Measurements from ENCODE around the gene ARID5B.

Gene ARID5B

DNA sequence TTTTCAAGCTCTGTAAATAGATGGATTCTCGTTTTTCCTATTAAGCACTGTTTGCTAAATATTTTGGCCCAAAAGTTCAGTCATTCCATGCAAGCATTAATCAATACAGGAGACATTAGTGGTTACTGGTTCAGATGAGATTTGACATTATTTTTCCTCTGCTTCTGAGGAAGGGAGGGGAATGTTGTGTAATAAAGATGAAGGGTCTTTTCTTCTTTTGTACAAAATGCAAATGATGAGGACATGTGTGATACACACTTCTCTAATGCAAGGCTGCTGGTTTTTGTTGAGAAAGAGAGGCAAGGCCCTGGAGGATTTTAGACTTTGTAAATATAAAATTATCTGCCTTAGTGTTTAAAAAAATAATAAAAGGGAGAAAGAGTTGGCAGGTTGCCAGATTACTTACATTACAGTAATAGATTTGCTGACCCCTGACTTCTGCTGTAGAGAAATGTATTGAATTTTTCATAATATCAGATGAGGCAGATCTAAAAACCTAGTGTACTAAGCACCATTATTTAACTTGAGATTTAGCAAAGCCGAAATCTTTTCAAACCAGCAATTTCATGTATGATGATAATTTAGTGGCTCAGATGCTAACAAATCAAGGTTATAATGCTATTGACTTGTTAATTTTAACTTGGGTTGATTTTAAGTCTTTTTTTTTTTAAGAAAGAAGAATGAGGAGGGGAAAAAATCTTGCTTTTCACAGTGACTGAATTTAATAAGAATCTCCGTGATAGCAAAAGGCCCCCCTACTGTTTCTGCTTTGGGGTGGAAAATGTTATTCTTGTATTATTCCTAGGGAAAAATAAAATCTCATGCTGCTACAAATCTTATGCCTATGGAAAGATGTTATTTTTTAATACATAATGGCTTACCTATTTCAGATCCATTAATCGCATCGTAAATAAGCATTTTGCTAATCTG is 180.1 kb downstream of the ARID5B start:
- DNase-seq: no peak

DNA sequence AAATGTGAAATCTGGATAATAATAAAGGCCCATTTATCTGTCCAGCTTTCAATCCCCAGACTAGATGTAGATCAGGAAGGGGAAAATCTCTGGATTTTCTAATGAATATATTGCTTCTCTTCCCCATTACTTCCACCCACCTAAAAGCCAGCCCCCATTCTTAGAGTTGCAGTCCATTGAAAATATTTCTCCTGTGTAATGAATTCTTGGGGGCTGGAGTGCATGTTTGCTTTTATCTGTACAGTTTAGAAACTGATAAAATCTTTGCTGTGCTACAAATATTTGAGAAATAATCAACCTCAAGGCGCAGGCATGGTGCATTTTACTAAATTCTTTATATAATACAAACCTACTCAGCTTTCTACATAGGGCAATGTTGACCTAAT is 180.8 kb downstream of the ARID5B start:
- DNase-seq: no peak

DNA sequence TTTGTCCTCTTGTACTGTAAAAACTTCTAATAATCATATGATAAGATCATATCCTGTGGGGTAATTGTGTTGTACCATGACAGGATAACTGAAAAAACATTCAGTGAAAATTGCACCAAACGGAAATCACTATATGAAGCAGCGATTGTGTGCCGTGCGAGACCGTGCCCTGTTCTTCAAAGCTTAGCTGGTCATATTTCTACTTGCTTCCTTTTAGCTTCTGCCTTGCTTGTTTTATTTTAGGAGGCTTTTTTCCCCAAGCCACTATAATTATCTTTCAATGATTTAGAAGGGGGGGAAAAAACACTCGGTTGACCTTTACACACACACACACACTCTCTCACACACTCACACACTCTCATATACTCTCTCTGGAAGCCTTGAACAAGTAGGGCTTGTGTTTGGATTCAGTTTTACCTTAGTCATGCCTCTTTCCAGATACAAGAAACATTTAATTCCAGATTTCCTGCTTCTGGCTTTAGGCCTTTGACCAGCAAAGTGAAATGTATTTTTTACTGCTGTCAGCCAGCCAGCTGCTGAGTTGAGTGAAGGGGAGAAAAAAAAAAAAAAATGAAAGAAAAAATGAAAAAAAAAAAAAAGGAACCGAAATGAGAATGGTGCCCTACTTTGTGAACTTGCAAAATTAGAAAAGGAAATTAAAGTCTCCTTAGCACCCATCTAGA is 181.4 kb downstream of the ARID5B start:
- DNase-seq: no peak

- no peak for DNase-seq
Observed at GRCh38 chr10:62083412-62084267, 182.1 kb downstream of the ARID5B start.

GRCh38 chr10:62084451-62084850 is 183.0 kb downstream of the ARID5B start:
- no peak for DNase-seq

DNA sequence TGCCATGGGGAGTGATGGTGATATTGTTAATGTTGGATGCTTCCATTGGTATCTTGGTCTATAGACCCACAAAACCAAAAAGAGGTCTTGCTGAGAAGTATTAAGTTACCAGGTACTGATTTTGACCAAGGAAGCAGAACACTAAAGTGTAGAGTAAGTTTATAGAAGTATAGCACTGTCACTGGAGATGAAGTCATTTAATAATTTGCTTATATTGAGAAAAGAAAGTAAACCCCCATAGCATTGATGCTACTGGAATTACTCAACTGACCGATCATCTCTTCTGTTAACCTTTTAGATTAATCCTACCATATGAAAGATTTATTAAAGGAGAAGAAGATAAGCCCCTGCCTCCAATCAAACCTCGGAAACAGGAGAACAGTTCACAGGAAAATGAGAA is 183.9 kb downstream of the ARID5B start:
- DNase-seq: no peak

- DNase-seq: no peak
Observed at GRCh38 chr10:62085821-62086220, 184.3 kb downstream of the ARID5B start.

DNA sequence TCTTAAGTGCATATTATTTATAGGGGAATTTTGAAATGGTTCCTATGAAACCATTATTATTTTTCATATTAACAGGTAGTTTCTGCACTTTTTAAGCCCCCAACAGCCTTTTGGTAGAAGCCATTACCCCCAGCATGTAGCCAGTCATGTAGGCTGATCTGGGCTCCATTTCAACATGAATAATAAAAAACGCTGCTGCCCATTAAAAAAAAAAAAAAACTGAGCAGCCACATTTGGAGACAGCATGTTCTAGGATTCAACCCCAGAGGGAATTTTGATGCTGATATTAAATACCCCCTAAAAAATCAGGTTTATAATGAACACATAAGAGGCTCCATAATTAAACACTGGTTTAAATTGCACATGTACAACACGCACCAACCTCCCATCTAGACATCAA is 185.8 kb downstream of the ARID5B start:
- no peak for DNase-seq

- no peak for DNase-seq
Observed at GRCh38 chr10:62088786-62089185, 187.3 kb downstream of the ARID5B start.

DNA sequence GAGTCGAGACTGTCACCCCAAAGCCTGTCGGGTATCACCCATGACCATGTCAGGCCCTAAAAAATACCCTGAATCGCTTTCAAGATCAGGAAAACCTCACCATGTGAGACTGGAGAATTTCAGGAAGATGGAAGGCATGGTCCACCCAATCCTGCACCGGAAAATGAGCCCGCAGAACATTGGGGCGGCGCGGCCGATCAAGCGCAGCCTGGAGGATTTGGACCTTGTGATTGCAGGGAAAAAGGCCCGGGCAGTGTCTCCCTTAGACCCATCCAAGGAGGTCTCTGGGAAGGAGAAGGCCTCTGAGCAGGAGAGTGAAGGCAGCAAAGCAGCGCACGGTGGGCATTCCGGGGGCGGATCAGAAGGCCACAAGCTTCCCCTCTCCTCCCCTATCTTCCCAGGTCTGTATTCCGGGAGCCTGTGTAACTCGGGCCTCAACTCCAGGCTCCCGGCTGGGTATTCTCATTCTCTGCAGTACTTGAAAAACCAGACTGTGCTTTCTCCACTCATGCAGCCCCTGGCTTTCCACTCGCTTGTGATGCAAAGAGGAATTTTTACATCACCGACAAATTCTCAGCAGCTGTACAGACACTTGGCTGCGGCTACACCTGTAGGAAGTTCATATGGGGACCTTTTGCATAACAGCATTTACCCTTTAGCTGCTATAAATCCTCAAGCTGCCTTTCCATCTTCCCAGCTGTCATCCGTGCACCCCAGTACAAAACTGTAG is 191.0 kb downstream of the ARID5B start:
- DNase-seq: no peak

- DNase-seq: no peak
Observed at GRCh38 chr10:62093863-62094291, 192.4 kb downstream of the ARID5B start.

GRCh38 chr10:62095181-62096122 is 194.0 kb downstream of the ARID5B start:
- DNase-seq: no peak

DNA sequence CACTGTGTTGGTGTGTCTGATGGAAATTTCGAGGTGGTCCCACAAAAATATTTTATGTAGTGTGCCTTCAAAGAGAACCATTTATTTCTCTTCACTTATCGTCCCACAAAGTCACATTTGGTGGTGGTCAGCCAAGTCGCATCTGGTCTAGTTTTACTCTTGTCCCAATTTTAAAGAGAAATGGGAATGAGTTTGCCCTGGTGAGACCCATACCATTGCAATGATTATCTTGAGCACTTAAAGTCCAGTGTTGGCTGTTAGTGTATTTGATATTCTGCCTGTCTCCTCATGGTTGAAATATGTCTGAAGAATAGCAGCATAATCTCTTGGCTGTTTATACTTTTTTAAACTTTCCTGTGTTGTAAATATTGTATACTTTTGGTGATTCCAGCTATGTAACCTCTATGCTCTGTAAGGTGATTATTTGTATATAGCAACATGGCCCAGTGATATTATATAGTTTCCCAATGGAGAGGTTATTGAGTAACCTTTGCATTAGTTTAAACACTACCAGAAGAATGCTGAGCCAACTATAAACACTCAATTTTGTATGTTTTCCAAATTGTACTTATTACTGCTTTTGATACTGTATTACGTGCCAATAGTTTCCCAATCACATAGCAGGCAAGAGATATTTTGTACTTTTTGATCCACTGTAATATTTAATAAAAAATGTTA is 194.9 kb downstream of the ARID5B start:
- DNase-seq: no peak

GRCh38 chr10:62098278-62099121 is 197.0 kb downstream of the ARID5B start:
- no peak for DNase-seq

DNA sequence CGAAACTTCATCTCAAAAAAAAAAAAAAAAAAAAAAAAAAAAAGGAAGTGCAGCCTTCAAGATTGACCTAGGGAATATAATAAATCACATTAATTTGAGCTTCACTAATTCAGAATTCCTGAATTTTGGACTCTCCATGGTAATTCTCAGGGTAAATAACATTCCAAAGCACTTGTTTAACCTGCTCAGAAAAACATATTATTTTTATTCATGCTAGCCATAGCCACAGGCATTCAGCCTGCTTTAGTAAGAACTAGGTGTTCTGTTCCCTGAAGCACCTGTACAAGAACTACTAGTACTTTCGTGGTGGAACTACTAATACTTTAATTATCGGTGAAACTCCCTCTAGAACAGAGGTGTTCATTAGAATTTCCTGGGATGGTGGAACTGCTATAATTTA is 197.8 kb downstream of the ARID5B start:
- no peak for DNase-seq

GRCh38 chr10:62103857-62104256 is 202.4 kb downstream of the ARID5B start:
- DNase-seq: no peak

DNA sequence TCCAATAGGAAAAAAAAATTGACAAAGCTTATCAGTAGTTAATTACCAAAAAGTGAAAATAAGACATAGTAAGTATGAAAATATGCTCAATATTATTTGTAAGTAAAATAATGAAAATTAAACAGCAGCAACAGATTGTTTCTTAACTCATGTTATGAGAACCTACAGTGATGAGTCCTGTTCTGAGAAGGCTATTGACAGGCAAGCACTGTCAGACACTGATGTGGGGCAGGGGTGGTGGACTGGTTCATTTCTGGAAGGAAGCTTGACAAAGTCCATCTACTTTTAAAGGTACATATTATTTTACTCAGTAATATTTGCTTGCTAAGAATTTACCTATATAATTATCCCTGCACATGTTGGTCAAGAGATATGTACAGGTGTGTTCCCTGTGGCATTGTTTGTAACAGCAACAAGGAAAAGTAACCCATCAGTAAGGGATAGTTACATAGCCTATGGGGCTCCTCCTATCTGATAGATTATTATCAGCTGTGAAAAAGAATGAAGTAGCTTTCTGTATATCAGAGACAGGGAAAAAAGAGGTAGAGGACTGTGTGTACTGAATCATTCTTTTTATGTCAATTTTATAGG is 205.5 kb downstream of the ARID5B start:
- no peak for DNase-seq

- DNase-seq: no peak
Observed at GRCh38 chr10:62108759-62109586, 207.5 kb downstream of the ARID5B start.

Data from activated CD8-positive, alpha-beta memory T cell treated with anti-CD3 and anti-CD28 coated beads, Interleukin-2, amount 50 U/mL, for 4 hours (primary cell).